Nucleus accumbens (tissue), 56 donors: Measurements from ENCODE around the gene TMEM234.

ENCODE experiments used
- DNase-seq, 56 donors: peaks; one replicate each; lab custom pipeline; 2025; lab: John Stamatoyannopoulos, UW

TMEM234 gene

GRCh38 chr1:32180186-32181060 lies 41.7 kb downstream of the TMEM234 start:
- DNase-seq = peak in 27 of 56 donors; percentile 7 to 67 (median 46)

- DNase-seq = peak; percentile 47 to 99 (median 92)
These were observed 42.5 kb downstream of the TMEM234 start, which contains the start of gene TXLNA for GRCh38 chr1:32179443-32180185. TXLNA (plus strand) TSS chr1:32179675; CDS start chr1:32180346, 671 bp downstream.

- peak in 1 of 56 donors; percentile 68 for DNase-seq
These were observed 43.0 kb downstream of the TMEM234 start for GRCh38 chr1:32179193-32179442.

GRCh38 chr1:32178380-32179192 lies 43.6 kb downstream of the TMEM234 start:
- DNase-seq = no peak

- no peak for DNase-seq
These were observed 49.4 kb downstream of the TMEM234 start for GRCh38 chr1:32172621-32173245.

GRCh38 chr1:32170991-32171390 lies 51.2 kb downstream of the TMEM234 start:
- no peak for DNase-seq
